Thyroid gland (tissue), 4 donors: Measurements from ENCODE around the gene CBLC.

ENCODE experiments used
- POLR2A ChIP-seq, 2 donors: fragments of 450-650 bp; IDR thresholded peaks; one replicate each; pipeline ENCODE4 v1.6.1; 2017; ENCODE audit warnings: antibody characterized with exemption in 2 of 2, mild to moderate bottlenecking in 2 of 2, moderate library complexity in 1 of 2
- TF ChIP-seq, protein P1 (sequence below), 6 experiments: fragments of 200-600 bp in 3 of 6; fragments of 450-650 bp in 3 of 6; sonication (generic) in 3 of 6; IDR thresholded peaks; one replicate each; pipeline ENCODE4 v1.5.1; 2016 to 2019; ENCODE audit warnings: antibody characterized with exemption in 6 of 6, mild to moderate bottlenecking in 2 of 6, inconsistent platforms in 1 of 6, moderate library complexity in 1 of 6

DNA sequence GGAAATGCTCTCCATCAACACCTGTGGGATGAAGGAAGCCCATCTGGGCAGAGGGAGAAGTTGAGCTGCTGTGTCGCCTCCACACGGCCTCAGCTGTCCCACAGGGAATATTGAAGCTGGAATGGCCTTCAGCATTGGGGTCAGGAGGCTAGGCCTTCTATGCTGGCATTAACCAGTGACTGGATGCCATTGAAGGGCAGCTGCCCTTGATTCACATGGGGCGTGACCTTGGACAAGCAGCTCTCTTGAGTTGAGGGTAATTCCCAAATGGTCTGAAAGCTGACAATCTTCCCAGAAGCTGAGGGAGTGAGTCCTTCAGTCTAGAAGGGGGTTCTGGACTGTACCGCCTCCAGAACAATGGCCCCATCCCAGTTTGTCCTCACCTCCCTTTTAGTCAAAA, 22.5 kb upstream of the CBLC start:
- no peak for TF ChIP-seq POLR2A (IDR thresholded peaks at IDR 0.05)
- TF ChIP-seq, protein P1, sequence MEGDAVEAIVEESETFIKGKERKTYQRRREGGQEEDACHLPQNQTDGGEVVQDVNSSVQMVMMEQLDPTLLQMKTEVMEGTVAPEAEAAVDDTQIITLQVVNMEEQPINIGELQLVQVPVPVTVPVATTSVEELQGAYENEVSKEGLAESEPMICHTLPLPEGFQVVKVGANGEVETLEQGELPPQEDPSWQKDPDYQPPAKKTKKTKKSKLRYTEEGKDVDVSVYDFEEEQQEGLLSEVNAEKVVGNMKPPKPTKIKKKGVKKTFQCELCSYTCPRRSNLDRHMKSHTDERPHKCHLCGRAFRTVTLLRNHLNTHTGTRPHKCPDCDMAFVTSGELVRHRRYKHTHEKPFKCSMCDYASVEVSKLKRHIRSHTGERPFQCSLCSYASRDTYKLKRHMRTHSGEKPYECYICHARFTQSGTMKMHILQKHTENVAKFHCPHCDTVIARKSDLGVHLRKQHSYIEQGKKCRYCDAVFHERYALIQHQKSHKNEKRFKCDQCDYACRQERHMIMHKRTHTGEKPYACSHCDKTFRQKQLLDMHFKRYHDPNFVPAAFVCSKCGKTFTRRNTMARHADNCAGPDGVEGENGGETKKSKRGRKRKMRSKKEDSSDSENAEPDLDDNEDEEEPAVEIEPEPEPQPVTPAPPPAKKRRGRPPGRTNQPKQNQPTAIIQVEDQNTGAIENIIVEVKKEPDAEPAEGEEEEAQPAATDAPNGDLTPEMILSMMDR (IDR thresholded peaks at IDR 0.05), result no peak
